ENCODE results near the gene BCKDHB.

BCKDHB gene

DNA sequence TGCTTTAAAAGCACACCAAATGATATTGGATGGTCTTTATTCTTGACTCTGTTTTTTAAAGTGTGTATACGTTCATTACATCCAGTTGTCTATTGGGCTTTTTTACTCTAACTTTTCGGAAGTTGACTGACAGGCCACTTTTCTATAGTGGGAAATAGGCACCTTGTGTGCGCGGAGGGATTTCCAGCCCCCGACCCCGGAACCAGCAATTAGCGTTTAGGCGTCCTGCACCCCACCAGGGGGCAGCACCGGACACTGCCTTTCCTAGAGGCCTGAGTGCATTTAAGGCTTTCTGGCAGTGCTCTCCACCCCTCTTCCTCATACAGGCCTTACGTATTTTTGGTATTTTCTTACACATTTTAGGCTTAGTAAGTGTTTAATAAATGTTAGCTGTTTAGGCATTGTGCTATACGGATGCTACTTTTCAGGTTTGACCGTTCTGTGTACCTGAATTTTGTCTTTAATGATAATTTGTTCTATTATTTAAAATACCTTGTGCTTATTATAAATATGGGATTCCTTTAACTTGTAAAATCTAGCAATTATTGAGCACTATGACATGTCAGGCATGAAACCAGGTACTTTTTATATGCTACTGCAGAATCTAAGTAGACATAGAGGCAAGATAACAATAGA is 231.8 kb downstream of the BCKDHB start:
- peak; percentile 92 for DNase-seq

DNA sequence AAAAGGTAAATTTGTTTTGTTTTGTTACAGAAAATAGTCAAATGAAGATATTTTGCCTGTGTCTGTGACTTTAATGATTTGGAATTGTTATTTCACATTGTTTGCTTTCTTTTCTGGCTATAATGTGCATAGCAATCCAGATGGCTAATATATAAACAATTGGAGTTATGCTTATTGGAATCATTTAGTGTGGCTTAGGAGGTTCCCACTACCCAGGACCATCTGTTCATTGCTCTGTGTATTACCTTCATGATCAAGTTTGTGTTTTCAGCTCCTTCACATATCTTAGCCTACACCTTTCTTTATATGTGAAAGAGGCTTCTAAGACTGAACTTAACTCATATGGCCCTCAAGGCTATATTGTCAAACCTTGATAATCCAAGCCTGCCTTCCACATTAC is 232.9 kb downstream of the BCKDHB start:
- DNase-seq, result no peak

DNA sequence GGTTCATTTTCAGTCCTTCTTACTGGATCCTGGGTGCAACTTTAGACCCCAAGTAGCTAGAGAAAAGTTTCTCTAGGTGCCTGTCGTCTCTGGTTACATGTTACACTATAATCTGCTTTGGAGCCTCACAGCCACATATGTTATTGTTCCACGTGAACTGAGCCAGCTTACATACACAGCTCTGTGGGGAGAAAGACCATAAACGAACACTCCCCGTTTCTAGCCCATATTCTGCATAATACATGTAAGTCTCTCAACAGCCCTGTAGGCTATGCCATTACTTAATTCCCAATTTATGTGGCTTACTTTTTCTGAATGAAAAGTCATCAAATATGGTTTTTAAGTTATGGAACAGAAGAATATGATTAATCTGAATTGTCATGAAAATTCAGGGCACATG is 233.8 kb downstream of the BCKDHB start:
- DNase-seq, result no peak

GRCh38 chr6:80340686-80341085 is 234.2 kb downstream of the BCKDHB start:
- no peak for DNase-seq

- no peak for DNase-seq
Measured at GRCh38 chr6:80341330-80341729, 234.9 kb downstream of the BCKDHB start.

- DNase-seq, result no peak
Measured at GRCh38 chr6:80343511-80343910, 237.0 kb downstream of the BCKDHB start.

DNA sequence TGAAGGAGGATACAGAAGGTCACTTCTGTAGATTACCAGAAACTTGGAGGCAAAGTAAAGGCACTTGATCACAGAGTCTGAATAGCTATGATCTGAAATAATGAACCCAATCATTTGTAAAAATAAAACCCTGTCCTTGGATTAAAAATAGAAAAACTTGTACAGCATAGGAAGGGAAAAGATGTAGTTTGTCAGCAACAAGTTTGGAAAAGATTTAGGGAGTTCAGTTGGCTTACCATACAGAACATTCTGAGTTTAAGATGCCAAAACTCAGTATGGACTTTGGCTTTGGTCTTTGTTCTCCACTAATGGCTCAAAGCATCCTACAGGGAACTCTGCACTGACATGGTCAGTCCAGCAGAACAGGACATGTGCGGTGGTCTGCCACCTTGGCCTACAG is 240.6 kb downstream of the BCKDHB start:
- no peak for DNase-seq

GRCh38 chr6:80348263-80348662 is 241.8 kb downstream of the BCKDHB start:
- DNase-seq, result no peak

DNA sequence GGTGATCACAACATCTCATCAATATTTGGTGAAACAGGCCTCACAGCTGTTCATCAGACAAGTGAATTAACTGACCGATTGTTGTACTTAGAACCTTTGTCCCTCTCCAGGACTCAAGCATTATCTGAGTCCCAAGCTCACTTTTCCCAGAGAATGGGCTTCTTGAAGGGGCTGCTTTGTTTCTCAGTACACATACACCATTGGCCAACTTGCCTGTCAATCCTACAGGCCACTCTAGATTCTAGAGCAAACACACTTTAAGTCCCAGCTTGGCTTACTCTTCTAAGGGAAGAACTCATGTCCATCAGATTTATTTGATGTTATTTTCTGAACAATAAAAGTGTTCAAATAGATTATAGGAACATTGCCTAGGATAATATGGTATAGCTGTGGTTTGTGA is 249.5 kb downstream of the BCKDHB start:
- DNase-seq, result no peak

- no peak for DNase-seq
Measured at GRCh38 chr6:80356545-80356944, 250.1 kb downstream of the BCKDHB start.

DNA sequence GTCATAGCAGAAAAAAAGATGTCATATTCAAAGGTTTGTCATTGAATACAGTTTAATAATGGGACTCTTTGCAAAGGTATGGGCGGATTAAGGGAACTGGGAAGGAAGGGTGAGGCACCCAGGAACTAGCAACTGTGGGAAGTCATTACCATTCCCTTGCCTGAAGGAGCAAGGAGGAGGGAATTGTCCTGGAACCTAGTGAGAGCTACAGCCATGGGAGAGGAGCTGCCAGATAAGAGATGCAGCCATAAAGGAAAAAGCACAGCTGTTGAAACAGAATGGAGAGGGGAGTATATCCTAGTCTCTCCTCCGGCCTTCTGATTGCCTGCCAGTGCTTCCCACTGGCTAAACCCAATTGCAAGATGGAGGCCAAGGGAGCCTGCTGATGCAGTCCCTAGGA is 250.6 kb downstream of the BCKDHB start:
- DNase-seq, result no peak

GRCh38 chr6:80357674-80358073 is 251.2 kb downstream of the BCKDHB start:
- no peak for DNase-seq

GRCh38 chr6:80363501-80364122 is 257.1 kb downstream of the BCKDHB start:
- DNase-seq, result no peak

DNA sequence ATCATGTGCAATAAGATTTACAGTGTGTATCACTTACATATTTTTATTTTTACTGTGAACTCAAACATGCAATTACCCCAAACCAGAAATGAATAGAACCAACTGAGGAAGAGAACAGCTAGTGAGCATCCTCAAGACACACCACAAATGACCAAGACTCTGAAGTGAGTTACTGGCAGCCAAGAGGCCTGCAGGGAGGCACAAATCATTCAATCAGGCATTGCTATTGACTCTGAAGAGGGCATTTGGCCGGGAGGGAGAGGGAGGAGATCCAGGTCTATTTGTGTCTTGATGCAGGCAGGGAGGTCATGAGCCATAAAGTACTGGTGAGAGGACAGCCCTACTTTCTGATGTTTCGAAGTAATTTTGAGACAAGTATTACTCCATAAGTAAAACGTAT is 257.7 kb downstream of the BCKDHB start:
- no peak for DNase-seq

- DNase-seq, result no peak
Measured at GRCh38 chr6:80366051-80366450, 259.6 kb downstream of the BCKDHB start.

DNA sequence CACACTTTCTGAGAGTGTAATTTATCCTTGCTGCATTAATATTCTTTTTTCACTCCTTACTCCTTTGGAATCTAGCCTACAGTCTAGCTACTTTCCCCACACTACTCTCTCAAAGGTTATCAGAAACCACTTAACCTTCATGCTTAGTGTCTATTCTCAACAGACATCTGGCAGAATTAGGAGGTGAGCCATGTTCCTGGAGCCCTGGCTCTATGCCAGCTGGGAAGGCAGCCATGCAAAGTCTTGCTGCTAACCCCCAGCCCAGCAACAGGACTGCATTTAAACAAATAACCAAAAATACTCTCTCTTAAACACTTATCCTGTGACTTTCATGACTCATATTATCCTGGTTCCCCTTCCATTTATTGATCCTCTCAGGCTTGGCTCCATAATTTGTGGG is 260.2 kb downstream of the BCKDHB start:
- DNase-seq, result no peak

DNA sequence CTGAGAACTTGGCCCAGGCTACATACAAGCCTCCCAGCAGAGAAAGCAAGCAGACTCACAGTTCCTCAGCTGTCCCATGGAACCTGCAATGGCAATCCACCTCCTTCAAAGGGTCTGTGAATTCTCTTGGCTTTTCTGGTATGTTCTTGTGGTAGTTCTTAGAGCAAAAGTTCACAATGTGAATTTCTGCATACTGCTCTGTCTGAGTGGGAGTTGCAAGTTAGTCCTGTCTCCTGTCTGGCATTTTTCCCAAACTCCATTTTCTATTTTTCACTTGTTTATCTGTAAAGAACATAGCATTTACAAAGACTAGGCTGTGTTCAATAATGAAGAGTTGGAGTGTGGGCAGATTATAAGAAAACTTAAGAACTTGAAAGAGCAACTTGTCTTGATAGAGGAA is 269.9 kb downstream of the BCKDHB start:
- no peak for DNase-seq

DNA sequence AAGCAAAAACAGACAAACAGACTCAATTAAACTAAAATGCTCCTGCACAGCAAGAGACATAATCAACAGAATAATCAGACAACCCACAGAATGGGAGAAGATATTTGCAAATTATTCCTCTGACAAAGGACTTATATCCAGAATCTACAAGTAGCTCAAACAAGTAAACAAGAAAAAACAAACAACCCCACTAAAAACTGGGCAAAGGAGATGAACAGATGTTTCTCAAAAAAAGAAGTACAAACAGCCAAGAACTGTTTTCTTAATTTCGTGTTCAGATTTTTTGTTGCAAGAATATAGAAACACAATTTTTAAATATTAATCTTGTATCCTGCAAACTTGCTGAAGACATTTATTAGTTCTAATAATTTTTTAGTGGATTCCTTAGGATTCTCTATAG is 274.1 kb downstream of the BCKDHB start:
- DNase-seq, result no peak

DNA sequence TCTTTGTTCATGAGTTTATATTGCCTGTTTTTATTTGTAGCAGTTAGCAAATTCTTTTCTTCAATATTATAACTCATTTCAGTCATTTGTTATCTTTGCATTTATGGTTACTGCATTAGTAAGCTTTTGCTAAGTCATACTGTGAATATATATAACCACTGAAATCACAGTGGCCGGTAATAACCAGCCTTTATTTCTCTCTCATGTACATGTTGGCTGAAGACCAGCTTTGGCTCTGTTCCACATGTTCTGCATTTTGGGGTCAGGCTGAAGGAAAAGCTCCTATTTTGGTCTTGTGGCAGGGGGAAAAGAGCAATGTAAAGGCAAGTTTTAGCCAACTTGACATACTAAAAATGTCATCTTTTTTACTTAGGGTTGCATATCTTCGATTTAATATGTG is 276.3 kb downstream of the BCKDHB start:
- no peak for DNase-seq

- DNase-seq, result no peak
Measured at GRCh38 chr6:80388507-80388906, 282.0 kb downstream of the BCKDHB start.
